Sciatic nerve (tissue), 2 donors: ENCODE results near the gene CDH1. TPM values are rescaled to one million over a fixed set of nuclear protein-coding genes. Genes with fewer than 3 reads are reported as not detected.
A peak's percentile ranks its signal among the peaks of the same experiment; 100 is the strongest.

Source experiments
- ATAC-seq: fragments of 200-7000 bp; cut with Tn5 transposase; one replicate; pipeline ENCODE4 v1.9.1; 2020; ENCODE audit warnings: mild to moderate bottlenecking, moderate library complexity
- DNase-seq: peaks from one replicate; pipeline ENCODE4 v3.0.0-alpha.2; 2020; ENCODE audit warnings: low spot score
- intact Hi-C: fragments of 100-400 bp; cut with DNase I; formaldehyde crosslinking; loops from one replicate; pipeline ENCODE4 v1.14.2; 2022
- total RNA-seq: library from RNA; stranded (reverse); fragmentation: NEBNext Ultra II Directional; extraction: Animal tissue kit (Norgen Biotek cat#: 25700); gene quantifications from one replicate; pipeline ENCODE4 v1.2.1, GENCODE V29; 2021
- donor health status: DM: no; HTN: no; CAD: no.
- donor health status: DM: no; HTN: no; CAD: no.

CDH1 gene
- total RNA-seq, 1 donor from 2014 or later: 55.7 TPM

- intact Hi-C loops: no loop called here
- DNase-seq (no peak), ATAC-seq (no peak)
Observed at GRCh38 chr16:68724797-68725196, 12.3 kb upstream of the CDH1 start.

DNA sequence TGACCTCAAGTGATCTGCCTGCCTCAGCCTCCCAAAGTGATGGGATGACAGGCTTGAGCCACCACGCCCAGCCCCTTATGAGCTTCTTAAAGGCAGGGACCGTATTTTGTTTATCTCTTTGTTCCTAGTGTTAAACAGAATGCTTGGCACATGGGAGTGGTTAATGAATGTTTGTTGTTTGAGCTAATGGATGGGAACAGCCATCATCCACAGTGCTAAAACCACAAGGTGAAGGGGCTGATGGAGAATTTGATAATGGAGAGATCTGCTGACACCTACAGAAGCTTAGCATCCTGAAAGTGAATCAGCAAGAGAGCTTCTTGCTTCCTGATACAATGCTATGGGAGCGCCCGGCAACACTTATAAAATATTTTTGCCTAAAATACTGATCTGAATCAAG lies 8.6 kb upstream of the CDH1 start:
- ATAC-seq (no peak), DNase-seq (no peak)
- intact Hi-C loops: no loop called here

GRCh38 chr16:68731637-68732036 lies 5.5 kb upstream of the CDH1 start:
- no peak for DNase-seq
- intact Hi-C loops: no loop called here

DNA sequence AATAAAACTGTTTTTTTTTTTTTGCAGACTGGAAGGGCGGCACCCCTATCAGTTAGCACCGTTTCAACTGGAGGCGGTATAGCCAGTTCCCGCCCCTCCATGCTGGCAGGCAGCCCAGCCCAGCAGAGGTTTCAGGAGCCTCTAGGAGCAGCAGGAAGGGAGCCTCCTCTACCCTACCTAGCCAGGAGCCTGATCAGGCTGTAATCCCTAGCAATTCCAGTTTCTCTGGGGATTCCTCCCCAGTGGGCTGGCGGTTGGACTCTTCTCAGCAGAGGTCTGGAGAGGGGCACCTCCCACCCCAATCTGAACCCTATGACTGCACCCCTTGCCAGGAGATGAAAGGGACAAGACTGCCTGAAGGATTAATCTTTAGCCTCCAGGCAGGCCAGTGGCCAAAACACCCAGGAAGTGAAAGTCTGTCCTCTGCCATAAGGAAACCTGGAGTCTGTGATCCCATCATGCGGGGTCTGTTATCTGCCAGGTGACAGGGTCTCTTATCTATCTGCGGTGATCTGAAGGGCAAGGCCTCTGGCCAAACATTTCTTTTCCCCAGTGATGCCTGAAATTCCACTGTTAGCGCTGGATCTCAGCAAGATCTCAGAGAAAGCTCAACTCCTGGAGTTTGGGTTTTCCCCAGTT lies 4.9 kb upstream of the CDH1 start:
- no peak for DNase-seq
- intact Hi-C loops: no loop called here
- no peak for ATAC-seq

More at GRCh38 chr16:68731637-68732036, 5.5 kb upstream of the CDH1 start:
- no peak for ATAC-seq

GRCh38 chr16:68732741-68733399 lies 4.2 kb upstream of the CDH1 start:
- no peak for ATAC-seq
- intact Hi-C loops: no loop called here
- no peak for DNase-seq

- intact Hi-C loops: no loop called here
- no peak for ATAC-seq
- DNase-seq: no peak
Observed at GRCh38 chr16:68733570-68733969, 3.5 kb upstream of the CDH1 start.

DNA sequence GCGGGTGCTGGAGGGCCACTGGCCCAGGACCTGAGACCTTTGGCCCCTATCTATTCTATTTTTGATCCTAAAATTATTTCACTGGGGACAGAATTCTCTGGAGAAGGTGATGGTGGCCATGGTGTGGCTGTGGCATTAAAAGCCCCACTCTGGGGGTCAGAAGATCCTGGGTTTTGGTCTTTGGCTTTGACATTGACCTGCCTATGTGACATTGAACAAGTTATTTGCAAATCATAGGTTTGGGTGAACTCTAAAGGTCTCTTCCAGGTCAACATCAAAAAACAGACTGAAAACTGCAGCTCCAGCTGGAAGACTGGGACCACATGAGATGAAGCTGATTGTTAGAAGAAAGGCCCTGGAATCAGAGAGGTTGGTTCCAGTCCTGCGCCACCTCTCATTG lies 2.3 kb upstream of the CDH1 start:
- ATAC-seq (no peak), DNase-seq (no peak)
- intact Hi-C loops: no loop called here

DNA sequence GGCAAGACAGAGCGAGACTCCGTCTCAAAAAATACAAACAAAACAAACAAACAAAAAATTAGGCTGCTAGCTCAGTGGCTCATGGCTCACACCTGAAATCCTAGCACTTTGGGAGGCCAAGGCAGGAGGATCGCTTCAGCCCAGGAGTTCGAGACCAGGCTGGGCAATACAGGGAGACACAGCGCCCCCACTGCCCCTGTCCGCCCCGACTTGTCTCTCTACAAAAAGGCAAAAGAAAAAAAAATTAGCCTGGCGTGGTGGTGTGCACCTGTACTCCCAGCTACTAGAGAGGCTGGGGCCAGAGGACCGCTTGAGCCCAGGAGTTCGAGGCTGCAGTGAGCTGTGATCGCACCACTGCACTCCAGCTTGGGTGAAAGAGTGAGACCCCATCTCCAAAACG lies 531 bp upstream of the CDH1 start:
- ATAC-seq: no peak
- intact Hi-C loops: no loop called here
- no peak for DNase-seq

DNA sequence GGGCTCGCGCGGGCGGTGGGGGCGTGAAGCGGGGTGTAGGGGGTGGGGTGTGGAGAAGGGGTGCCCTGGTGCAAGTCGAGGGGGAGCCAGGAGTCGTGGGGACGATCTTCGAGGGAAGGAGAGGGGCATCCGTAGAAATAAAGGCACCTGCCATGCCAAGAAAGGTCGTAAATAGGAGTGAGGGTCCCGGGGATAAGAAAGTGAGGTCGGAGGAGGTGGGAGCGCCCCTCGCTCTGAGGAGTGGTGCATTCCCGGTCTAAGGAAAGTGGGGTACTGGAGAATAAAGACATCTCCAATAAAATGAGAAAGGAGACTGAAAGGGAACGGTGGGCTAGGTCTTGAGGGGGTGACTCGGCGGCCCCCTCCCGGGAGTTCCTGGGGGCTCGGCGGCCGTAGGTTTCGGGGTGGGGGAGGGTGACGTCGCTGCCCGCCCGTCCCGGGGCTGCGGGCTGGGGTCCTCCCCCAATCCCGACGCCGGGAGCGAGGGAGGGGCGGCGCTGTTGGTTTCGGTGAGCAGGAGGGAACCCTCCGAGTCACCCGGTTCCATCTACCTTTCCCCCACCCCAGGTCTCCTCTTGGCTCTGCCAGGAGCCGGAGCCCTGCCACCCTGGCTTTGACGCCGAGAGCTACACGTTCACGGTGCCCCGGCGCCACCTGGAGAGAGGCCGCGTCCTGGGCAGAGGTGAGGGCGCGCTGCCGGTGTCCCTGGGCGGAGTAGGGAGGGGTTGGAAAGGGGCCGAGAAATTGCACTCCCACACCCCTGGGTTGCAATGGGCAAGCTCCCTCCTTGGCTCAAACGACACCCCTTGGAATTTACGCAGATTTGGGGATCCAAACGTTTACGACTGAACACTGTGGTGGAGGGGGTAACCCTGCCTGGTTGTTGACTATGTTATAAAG lies 888 bp downstream of the CDH1 start:
- DNase-seq (no peak), ATAC-seq (peak; percentile 29)
- intact Hi-C loops: no loop called here

- ATAC-seq (no peak), DNase-seq (no peak)
- intact Hi-C loops: no loop called here
Observed at GRCh38 chr16:68739964-68740627, 3.0 kb downstream of the CDH1 start.

GRCh38 chr16:68740628-68741346 lies 3.7 kb downstream of the CDH1 start:
- ATAC-seq (no peak), DNase-seq (no peak)
- intact Hi-C loops: no loop called here

- ATAC-seq (no peak), DNase-seq (no peak)
- intact Hi-C loops: no loop called here
Observed at GRCh38 chr16:68743664-68744063, 6.6 kb downstream of the CDH1 start.

GRCh38 chr16:68744744-68745280 lies 7.7 kb downstream of the CDH1 start:
- ATAC-seq (no peak), DNase-seq (no peak)
- intact Hi-C loops: no loop called here

DNA sequence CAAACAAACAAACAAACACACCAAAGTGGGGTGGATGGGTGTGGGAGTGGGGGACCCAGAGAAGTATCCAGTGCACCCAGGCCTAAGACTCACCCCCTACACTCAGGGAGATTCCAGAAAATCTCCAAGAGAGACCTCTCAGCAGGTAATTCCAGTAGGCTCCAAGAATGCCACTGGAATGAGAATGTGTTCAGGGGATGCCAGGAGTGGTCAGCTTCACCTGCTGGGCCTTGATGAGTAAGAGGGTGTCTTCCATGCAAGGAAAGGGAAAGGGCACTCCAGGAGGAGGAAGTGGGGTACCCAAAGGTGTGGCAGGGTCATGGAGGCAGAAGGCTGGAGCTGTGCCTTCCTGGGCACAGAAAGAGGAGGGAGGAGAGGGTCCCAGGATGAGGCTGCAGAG lies 9.9 kb downstream of the CDH1 start:
- intact Hi-C loops: no loop called here
- DNase-seq: no peak
- ATAC-seq: no peak

DNA sequence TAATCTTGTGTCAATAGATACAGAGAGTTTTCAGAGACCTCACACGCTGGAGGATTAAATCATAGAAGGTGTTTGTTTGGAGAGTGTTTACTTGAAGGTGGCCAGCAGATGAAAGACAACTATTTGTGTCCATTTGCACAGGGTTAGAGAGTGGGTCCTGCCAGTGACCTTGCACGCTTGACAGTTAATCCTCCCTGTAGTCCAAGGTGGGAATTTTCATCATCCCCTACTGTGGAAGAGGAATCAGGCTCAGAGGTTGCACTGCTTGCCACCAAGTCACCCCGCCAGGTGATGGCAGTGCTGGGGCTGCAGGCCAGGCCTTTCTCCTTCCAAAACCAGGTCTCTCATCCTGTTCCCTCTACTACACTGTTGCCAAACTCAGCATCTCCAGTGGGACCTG lies 12.3 kb downstream of the CDH1 start:
- ATAC-seq: no peak
- no peak for DNase-seq
- intact Hi-C loops: no loop called here

DNA sequence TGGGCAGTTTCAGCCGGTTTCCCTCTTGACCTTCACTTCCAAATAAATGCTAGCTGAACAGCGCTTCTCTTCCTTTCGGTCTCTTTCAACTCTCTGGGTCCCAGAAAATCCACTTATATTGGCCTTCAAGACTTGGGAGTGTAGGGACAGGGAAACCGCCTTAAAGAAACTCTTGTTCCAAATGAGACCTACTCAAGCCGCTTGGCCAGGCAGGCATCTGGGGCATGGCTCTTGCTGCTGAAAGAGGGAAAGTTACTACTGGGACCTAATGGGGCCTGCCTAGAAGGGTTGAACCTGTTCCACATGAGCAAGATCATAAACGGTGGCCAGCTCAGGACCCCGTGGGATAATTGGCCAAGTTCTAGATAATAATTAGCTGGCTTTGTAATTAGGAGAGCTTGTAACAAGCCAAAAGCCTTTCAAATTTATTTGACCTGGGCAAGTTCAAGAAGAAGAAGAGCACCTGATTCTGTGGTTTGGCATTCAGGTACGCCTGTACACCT lies 13.2 kb downstream of the CDH1 start:
- no peak for ATAC-seq
- no peak for DNase-seq
- intact Hi-C loops: no loop called here

DNA sequence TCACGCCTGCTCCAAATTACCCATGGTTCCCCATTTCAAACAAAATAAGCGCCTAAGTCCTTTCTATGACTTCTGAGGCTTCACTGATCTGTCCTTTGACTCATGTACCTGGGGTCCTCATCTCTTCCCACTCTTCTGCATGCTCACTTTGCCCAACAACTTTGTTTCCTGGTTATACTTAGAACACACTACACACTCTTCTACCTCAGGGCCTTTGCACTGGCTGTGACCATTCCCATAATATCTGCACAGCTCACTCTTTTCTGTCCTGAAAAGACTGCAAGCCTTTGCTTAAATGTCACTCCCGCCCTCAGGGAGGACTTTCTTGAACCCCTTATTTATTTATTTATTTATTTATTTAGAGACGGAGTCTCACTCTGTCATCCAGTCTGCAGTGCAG lies 14.1 kb downstream of the CDH1 start:
- intact Hi-C loops: no loop called here
- DNase-seq (no peak), ATAC-seq (no peak)

GRCh38 chr16:68752602-68753001 lies 15.5 kb downstream of the CDH1 start:
- intact Hi-C loops: no loop called here
- DNase-seq (no peak), ATAC-seq (no peak)
